CD4-positive, alpha-beta memory T cell (primary cell): Measurements from ENCODE around the gene TSC2. TPM values are rescaled to one million over a fixed set of nuclear protein-coding genes. Genes with fewer than 3 reads are reported as not detected.

Experiments
- CTCF ChIA-PET: fragments of 350-600 bp; sonication (Branson Sonifier 250); formaldehyde crosslinking; loops from one replicate; lab custom pipeline; 2021; ENCODE audit warnings: inconsistent platforms; ENCODE audit not compliant: partially characterized antibody; lab: Charles Lee
- POLR2A ChIA-PET: fragments of 350-600 bp; sonication (Branson Sonifier 250); formaldehyde crosslinking; loops from one replicate; lab custom pipeline; 2021; ENCODE audit not compliant: partially characterized antibody; lab: Charles Lee
- DNase-seq, 5 donors: peaks; one replicate each; pipeline versions ENCODE4 v3.0.0 to v3.0.0-alpha.2; 2020 to 2022; ENCODE audit warnings: mixed read lengths in 1 of 5
- H3K27ac ChIP-seq: one replicate; pipeline ENCODE4 v1.7.0; 2013; ENCODE audit warnings: low read depth, low read length
- H3K27me3 ChIP-seq: 2 replicates; pipeline ENCODE4 v1.7.0; 2013; ENCODE audit warnings: mild to moderate bottlenecking, low read length, moderate library complexity; ENCODE audit not compliant: insufficient read depth
- H3K36me3 ChIP-seq: 2 replicates; pipeline ENCODE4 v1.7.0; 2013; ENCODE audit warnings: mild to moderate bottlenecking, low read length, moderate library complexity; ENCODE audit not compliant: insufficient read depth
- H3K4me1 ChIP-seq: 2 replicates; pipeline ENCODE4 v1.7.0; 2013; ENCODE audit warnings: mild to moderate bottlenecking, low read length, moderate library complexity; ENCODE audit not compliant: insufficient read depth
- H3K4me3 ChIP-seq, 2 donors: one replicate each; pipeline ENCODE4 v1.7.0; 2013; ENCODE audit warnings: low read length in 2 of 2, mild to moderate bottlenecking in 1 of 2
- H3K9me3 ChIP-seq, 2 donors: one replicate each; pipeline ENCODE4 v1.7.0; 2013; ENCODE audit warnings: low read length in 2 of 2, control low read depth in 1 of 2; ENCODE audit not compliant: control insufficient read depth in 1 of 2
- H3K27ac Mint-ChIP-seq, 7 donors: one replicate each; pipeline ENCODE4 v1.8.0; 2020 to 2021; ENCODE audit warnings: mixed read lengths in 7 of 7, mild to moderate bottlenecking in 6 of 7, inconsistent platforms in 3 of 7, moderate library complexity in 3 of 7
- H3K27me3 Mint-ChIP-seq, 2 donors: one replicate each; pipeline ENCODE4 v1.8.0; 2020 to 2021; ENCODE audit warnings: mixed read lengths in 2 of 2
- H3K36me3 Mint-ChIP-seq, 2 donors: one replicate each; pipeline ENCODE4 v1.8.0; 2020 to 2021; ENCODE audit warnings: mixed read lengths in 2 of 2, inconsistent platforms in 1 of 2, mild to moderate bottlenecking in 1 of 2
- H3K4me1 Mint-ChIP-seq, 4 donors: one replicate each; pipeline ENCODE4 v1.8.0; 2020 to 2021; ENCODE audit warnings: mixed read lengths in 4 of 4, mild to moderate bottlenecking in 1 of 4
- H3K4me3 Mint-ChIP-seq, 8 donors: one replicate each; pipeline ENCODE4 v1.8.0; 2020 to 2021; ENCODE audit warnings: mixed read lengths in 8 of 8, mild to moderate bottlenecking in 7 of 8, moderate library complexity in 6 of 8, inconsistent platforms in 3 of 8
- H3K9me3 Mint-ChIP-seq, 8 donors: one replicate each; pipeline ENCODE4 v1.8.0; 2020 to 2021; ENCODE audit warnings: mixed read lengths in 8 of 8, mild to moderate bottlenecking in 5 of 8, inconsistent platforms in 3 of 8, moderate library complexity in 1 of 8
- intact Hi-C: fragments of 100-400 bp; cut with micrococcal nuclease; formaldehyde crosslinking; loops from one replicate; pipeline ENCODE4 v1.15.1; 2023
- polyA plus RNA-seq, 2 donors: library from polyadenylated mRNA; unstranded; fragments of 300-500 nt; fragmentation: Illumina TruSeq; gene quantifications; one replicate each; pipeline ENCODE4 v1.2.3, GENCODE V29; 2021
- total RNA-seq, 2 experiments: library from RNA; stranded (reverse); gene quantifications; one replicate each; pipeline ENCODE4 v1.2.3, GENCODE V29; 2021

The TSC2 gene
- total and polyA plus RNA-seq, 4 experiments from 2014 or later, result 20.7 to 177 (median 104) TPM

DNA sequence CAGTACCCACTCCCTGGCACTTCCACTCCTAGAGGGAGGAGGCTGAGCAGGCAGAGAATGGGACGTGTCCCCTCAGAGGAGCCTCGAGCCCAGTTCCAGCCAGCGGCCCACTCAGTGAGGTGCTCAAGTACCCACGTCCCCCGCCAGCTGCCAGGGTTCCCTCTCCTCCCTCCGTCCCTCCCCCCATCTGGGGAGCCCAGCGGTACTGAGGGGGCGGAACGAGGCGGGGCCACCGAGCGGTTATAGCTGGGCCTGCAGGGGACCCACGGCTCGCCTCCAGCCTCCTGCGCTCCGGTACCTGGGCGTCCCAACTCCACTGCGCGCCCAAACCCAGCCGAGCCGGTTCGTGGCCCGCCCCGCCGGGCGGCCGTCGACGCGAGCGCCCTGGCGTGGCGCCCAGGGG, 28.3 kb upstream of the TSC2 start, which contains the start of gene NPW:
TSS of gene NPW (plus strand) at position 268 of the 403 bp plus-strand sequence.
- Histone ChIP-seq H3K4me1 (peaks cover 14% of the 10 kb centered on the region), H3K9me3 (no peaks in the 10 kb centered on the region), H3K36me3 (no peaks in the 10 kb centered on the region), H3K4me3 (no peak within 1 kb of the TSS), H3K27me3 (peaks cover 12% of the 10 kb centered on the region), H3K27ac (no peak within 1 kb of the TSS)
- intact Hi-C loops, result no loop called here
- H3K27me3 Mint-ChIP-seq, result peaks cover 17 to 20% of the 10 kb centered on the region in 2 donors
- no peaks in the 10 kb centered on the region for H3K9me3 Mint-ChIP-seq
- ChIA-PET CTCF (interaction anchor here (3.8 kb wide), 1 partner anchor 121 kb away, joined by 74 read pairs; no protein-coding TSS in a partner anchor), POLR2A (interaction anchor here (1.1 kb wide), 1 partner anchor 9 kb away, joined by 5 read pairs; no protein-coding TSS in a partner anchor)
- H3K27ac Mint-ChIP-seq, result no peak within 1 kb of the TSS
- H3K4me3 Mint-ChIP-seq, result peak within 1 kb of the TSS in 2 of 8 donors; percentile 30 to 35
- no peaks in the 10 kb centered on the region for H3K36me3 Mint-ChIP-seq
- H3K4me1 Mint-ChIP-seq, result peaks cover 5 to 16% (median 10%) of the 10 kb centered on the region in 4 donors
- DNase-seq, result no peak

DNA sequence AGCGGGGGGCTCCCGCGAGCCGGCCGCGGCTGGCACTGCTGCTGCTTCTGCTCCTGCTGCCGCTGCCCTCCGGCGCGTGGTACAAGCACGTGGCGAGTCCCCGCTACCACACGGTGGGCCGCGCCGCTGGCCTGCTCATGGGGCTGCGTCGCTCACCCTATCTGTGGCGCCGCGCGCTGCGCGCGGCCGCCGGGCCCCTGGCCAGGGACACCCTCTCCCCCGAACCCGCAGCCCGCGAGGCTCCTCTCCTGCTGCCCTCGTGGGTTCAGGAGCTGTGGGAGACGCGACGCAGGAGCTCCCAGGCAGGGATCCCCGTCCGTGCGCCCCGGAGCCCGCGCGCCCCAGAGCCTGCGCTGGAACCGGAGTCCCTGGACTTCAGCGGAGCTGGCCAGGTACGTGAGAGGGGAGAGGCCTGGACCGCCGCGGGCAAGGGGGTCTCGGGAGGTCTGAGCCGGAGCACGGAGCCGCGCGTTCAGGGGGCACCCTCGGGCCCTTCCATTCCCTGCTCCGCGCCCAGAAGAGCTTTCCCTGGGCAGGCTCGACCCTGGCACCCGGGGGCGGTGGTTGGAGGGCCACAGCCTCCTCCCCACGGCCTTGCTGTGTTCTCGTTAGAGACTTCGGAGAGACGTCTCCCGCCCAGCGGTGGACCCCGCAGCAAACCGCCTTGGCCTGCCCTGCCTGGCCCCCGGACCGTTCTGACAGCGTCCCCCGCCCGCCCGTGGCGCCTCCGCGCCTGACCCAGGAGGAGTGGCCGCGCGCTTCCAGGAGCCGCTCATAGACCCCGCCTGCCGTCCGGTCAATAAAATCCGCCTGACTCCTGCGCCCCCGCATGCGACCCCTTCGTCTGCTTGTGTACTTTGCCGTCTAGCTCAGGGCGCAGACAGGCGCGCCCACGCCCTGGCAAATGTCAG, 27.6 kb upstream of the TSC2 start:
- Histone ChIP-seq H3K27ac (no peak overlapping the region), H3K4me3 (no peak overlapping the region), H3K4me1 (peaks cover 14% of the 10 kb centered on the region), H3K36me3 (no peaks in the 10 kb centered on the region), H3K27me3 (peaks cover 12% of the 10 kb centered on the region), H3K9me3 (no peaks in the 10 kb centered on the region)
- no peak for DNase-seq
- ChIA-PET CTCF (interaction anchor here (0.7 to 3.8 kb wide), 5 partner anchors 16 to 487 kb away, joined by 3 to 74 read pairs (median 6); no protein-coding TSS in a partner anchor), POLR2A (interaction anchor here (1.1 kb wide), 1 partner anchor 9 kb away, joined by 5 read pairs; no protein-coding TSS in a partner anchor)
- no peaks in the 10 kb centered on the region for H3K36me3 Mint-ChIP-seq
- no peak overlapping the region for H3K27ac Mint-ChIP-seq
- no peaks in the 10 kb centered on the region for H3K9me3 Mint-ChIP-seq
- H3K4me1 Mint-ChIP-seq, result peaks cover 5 to 16% (median 10%) of the 10 kb centered on the region in 4 donors
- peaks cover 17 to 20% of the 10 kb centered on the region in 2 donors for H3K27me3 Mint-ChIP-seq
- H3K4me3 Mint-ChIP-seq, result no peak overlapping the region
- intact Hi-C loops, result no loop called here

DNA sequence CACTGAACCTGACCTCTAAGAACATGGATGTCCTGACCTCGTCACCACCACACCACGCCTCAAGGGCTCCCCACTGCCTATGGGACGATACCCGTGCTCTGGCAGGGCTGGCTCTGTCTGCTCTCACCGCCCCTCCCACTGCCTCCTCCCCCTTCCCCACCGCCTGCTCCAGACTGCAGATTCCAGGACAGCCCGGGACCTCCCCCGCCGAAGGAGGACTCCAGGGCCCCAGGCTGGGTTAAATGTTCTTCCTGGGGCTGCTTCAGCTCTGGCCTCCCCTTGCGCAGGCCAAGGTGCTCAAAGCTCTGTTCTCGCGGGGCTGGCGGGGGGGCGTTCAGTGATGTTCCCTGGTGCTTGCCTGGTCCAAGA, 25.1 kb upstream of the TSC2 start:
- Mint-ChIP-seq H3K4me1 (peaks cover 9 to 24% (median 16%) of the 10 kb centered on the region in 4 donors), H3K36me3 (no peaks in the 10 kb centered on the region), H3K9me3 (no peaks in the 10 kb centered on the region), H3K27me3 (peaks cover 17 to 20% of the 10 kb centered on the region in 2 donors), H3K4me3 (peak overlapping the region; percentile 6 to 76 (median 54)), H3K27ac (peak overlapping the region in 2 of 7 donors; percentile 37 to 62)
- POLR2A ChIA-PET, result interaction anchor here (1.0 to 4.2 kb wide), 3 partner anchors 58 to 131 kb away, joined by 3 to 51 read pairs (median 6); partner anchors contain the start of genes RPS2 and TRAF7
- Histone ChIP-seq H3K27me3 (peaks cover 12% of the 10 kb centered on the region), H3K4me3 (peak overlapping the region in 1 of 2 donors; percentile 24), H3K36me3 (no peaks in the 10 kb centered on the region), H3K9me3 (no peaks in the 10 kb centered on the region), H3K4me1 (peaks cover 28% of the 10 kb centered on the region), H3K27ac (no peak overlapping the region)
- DNase-seq, result peak in 1 of 5 donors; percentile 46
- CTCF ChIA-PET, result interaction anchor here (0.6 to 3.8 kb wide), 11 partner anchors 9 to 230 kb away, joined by 3 to 74 read pairs (median 6); no protein-coding TSS in a partner anchor
- intact Hi-C loops, result loop anchor here (1.0 to 2.0 kb wide), 4 partner anchors 24 to 465 kb away; partner anchors contain the start of genes ECI1, NTHL1 and TSC2

DNA sequence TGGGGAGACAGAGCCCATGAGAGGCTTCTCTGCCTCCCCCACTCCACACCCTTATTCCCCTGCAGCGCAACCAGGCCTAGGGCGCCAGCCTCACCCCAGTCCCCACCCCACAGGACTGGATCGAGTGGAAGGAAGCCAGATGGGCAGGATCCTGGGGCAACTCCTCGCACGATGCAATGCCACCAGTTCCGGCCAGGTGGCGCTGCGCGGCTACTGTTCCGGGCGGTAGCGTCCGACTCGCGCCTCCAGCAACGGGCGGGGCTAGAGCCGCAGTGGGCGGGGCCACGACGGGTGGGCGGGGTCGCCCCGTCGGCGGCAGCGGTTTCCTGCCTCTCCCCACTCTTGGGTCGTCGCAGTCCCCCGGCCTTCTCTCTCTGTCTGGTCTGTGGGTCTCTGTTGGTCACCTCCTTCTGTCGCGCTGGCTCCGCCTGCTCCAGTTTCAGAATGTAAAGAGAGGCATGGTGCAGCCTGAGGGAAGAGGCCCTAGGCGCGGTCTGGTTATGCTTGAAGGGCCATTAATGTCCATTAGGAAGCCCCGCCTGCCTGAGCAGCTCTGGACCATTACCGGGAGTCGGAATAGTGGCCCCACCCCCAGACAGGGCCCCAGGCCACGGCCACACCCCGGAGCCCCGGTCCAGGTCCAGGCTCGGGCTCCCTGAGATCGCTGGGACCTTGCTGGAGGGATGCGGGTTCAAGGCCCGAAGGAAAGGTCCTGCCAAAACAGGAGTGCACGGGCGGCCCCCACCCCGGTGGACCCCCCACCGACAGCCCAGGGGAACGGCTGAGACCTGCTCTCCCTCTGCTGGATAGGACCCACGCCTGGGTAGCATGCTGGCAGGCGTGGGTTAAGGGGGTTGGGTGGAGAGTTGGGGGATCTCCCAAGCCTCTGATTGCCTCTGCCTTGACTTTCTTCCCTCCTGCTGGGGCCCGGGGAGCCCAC, 24.4 kb upstream of the TSC2 start:
- H3K27me3 Mint-ChIP-seq, result peaks cover 15 to 16% of the 10 kb centered on the region in 2 donors
- H3K4me3 Mint-ChIP-seq, result peak overlapping the region; percentile 6 to 76 (median 70)
- Histone ChIP-seq H3K9me3 (no peaks in the 10 kb centered on the region), H3K4me1 (peaks cover 29% of the 10 kb centered on the region), H3K4me3 (peak overlapping the region in 1 of 2 donors; percentile 30), H3K27me3 (peaks cover 12% of the 10 kb centered on the region), H3K27ac (peak overlapping the region; percentile 44), H3K36me3 (no peaks in the 10 kb centered on the region)
- peak; percentile 89 to 95 (median 91) for DNase-seq
- peaks cover 9 to 26% (median 17%) of the 10 kb centered on the region in 4 donors for H3K4me1 Mint-ChIP-seq
- ChIA-PET CTCF (interaction anchor here (0.6 to 3.8 kb wide), 11 partner anchors 10 to 224 kb away, joined by 3 to 74 read pairs (median 7); no protein-coding TSS in a partner anchor), POLR2A (interaction anchor here (0.9 to 4.2 kb wide), 5 partner anchors 59 to 228 kb away, joined by 3 to 51 read pairs (median 6); partner anchors contain the start of genes ECI1, RPS2 and TRAF7)
- intact Hi-C loops, result loop anchor here (1.0 to 2.0 kb wide), 4 partner anchors 23 to 464 kb away; partner anchors contain the start of genes ECI1, NTHL1 and TSC2
- no peaks in the 10 kb centered on the region for H3K9me3 Mint-ChIP-seq
- peak overlapping the region in 6 of 7 donors; percentile 60 to 91 (median 76) for H3K27ac Mint-ChIP-seq
- H3K36me3 Mint-ChIP-seq, result no peaks in the 10 kb centered on the region

DNA sequence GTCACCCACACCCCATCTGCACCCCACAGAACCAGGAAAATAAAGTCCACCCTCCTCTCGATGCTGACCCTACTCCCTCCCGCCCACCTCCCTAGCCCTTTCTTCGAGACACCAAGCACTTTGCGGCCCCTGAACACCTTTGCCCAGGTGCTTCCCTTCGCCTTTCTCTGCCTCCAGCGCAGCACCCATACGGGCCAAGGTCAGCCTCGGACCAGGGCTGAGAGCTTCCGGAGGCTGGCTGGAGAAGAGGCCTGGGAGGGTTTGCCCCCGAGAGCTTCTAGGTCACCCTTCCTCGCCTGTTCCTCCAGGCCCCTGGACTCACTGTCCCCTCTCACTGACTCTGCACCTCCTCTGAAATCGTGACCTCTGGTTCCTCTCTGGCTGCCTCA, 23.8 kb upstream of the TSC2 start:
- Histone ChIP-seq H3K4me1 (peaks cover 29% of the 10 kb centered on the region), H3K4me3 (no peak overlapping the region), H3K27ac (no peak overlapping the region), H3K27me3 (peaks cover 12% of the 10 kb centered on the region), H3K36me3 (no peaks in the 10 kb centered on the region), H3K9me3 (no peaks in the 10 kb centered on the region)
- intact Hi-C loops, result no loop called here
- CTCF ChIA-PET, result interaction anchor here (1.1 to 2.7 kb wide), 2 partner anchors 116 to 120 kb away, joined by 3 to 21 read pairs; no protein-coding TSS in a partner anchor
- Mint-ChIP-seq H3K4me3 (peak overlapping the region in 6 of 8 donors; percentile 36 to 75 (median 55)), H3K27ac (peak overlapping the region in 6 of 7 donors; percentile 40 to 92 (median 58)), H3K36me3 (no peaks in the 10 kb centered on the region), H3K4me1 (peaks cover 9 to 26% (median 17%) of the 10 kb centered on the region in 4 donors), H3K27me3 (peaks cover 11 to 12% of the 10 kb centered on the region in 2 donors), H3K9me3 (no peaks in the 10 kb centered on the region)
- DNase-seq, result no peak
- POLR2A ChIA-PET, result interaction anchor here (0.9 to 4.2 kb wide), 5 partner anchors 59 to 228 kb away, joined by 3 to 51 read pairs (median 5); partner anchors contain the start of genes ECI1, RPS2 and TRAF7

DNA sequence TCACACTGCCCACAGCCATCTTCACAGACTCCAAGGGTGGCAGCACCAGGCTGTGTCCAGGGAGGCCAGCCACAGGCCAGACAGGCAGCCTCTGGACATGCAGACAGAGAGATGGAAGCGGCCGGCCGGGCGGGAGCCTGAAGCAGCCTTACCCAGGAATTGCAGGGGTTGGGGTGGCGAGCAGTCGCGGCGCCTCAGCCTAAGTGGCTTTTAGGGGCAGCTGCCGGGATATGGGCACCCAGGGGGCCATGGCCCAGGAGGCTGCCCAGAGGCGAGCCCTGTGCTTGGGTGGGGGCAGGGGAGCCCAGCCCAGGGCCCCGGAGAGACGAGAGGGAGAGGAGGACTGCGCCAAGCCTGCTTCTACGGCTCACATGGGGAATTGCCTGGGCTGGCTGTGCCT, 22.5 kb upstream of the TSC2 start:
- DNase-seq, result no peak
- ChIA-PET CTCF (interaction anchor here (1.1 to 2.7 kb wide), 2 partner anchors 115 to 118 kb away, joined by 3 to 21 read pairs; no protein-coding TSS in a partner anchor), POLR2A (interaction anchor here (1.2 to 4.2 kb wide), 2 partner anchors 61 to 129 kb away, joined by 3 to 51 read pairs; partner anchors contain the start of genes RPS2 and TRAF7)
- Mint-ChIP-seq H3K4me1 (peaks cover 9 to 26% (median 17%) of the 10 kb centered on the region in 4 donors), H3K27me3 (peaks cover 9 to 12% of the 10 kb centered on the region in 2 donors), H3K27ac (peak overlapping the region in 1 of 7 donors; percentile 40), H3K36me3 (no peaks in the 10 kb centered on the region), H3K4me3 (peak overlapping the region in 3 of 8 donors; percentile 21 to 73 (median 54)), H3K9me3 (no peaks in the 10 kb centered on the region)
- Histone ChIP-seq H3K4me3 (no peak overlapping the region), H3K27me3 (peaks cover 11% of the 10 kb centered on the region), H3K36me3 (no peaks in the 10 kb centered on the region), H3K27ac (no peak overlapping the region), H3K4me1 (peaks cover 29% of the 10 kb centered on the region), H3K9me3 (no peaks in the 10 kb centered on the region)
- intact Hi-C loops, result no loop called here
